Panc1 (cell line): ENCODE results near the gene GLIS1. TPM values are rescaled to one million over a fixed set of nuclear protein-coding genes. Genes with fewer than 3 reads are reported as not detected.

Experiments used
- ATAC-seq: fragments of 200-7000 bp; cut with Tn5 transposase; 2 replicates; pipeline ENCODE4 v1.9.1; 2020; ENCODE audit warnings: mild to moderate bottlenecking, moderate library complexity
- BruUV-seq: library from RNA; stranded (reverse); fragments of 400-500 nt; replicated peaks from 2 replicates; lab custom pipeline; 2021; lab: Mats Ljungman, UMichigan
- CTCF ChIA-PET: fragments of 300-600 bp; sonication (Branson Sonifier 250); formaldehyde crosslinking; loops from one replicate; lab custom pipeline; 2022; ENCODE audit warnings: antibody characterized with exemption; lab: Charles Lee
- POLR2A ChIA-PET: fragments of 300-600 bp; sonication (Branson Sonifier 250); formaldehyde crosslinking; loops from one replicate; lab custom pipeline; 2022; ENCODE audit warnings: antibody characterized with exemption; lab: Charles Lee
- DNase-seq: peaks from one replicate; pipeline ENCODE4 v3.0.0-alpha.2; 2010; ENCODE audit warnings: low read depth, low spot score
- H3K27ac ChIP-seq: 2 replicates; pipeline ENCODE4 v1.5.1; 2011; ENCODE audit warnings: mild to moderate bottlenecking, low read length, inconsistent platforms
- H3K27me3 ChIP-seq: fragments of 200-500 bp; sonication (Bioruptor generic); 2 replicates; pipeline ENCODE4 v1.6.0; 2014; ENCODE audit warnings: low read length, inconsistent platforms; ENCODE audit not compliant: control insufficient read depth, insufficient read depth
- H3K36me3 ChIP-seq: fragments of 200-500 bp; sonication (Bioruptor generic); 2 replicates; pipeline ENCODE4 v1.5.1; 2014; ENCODE audit warnings: inconsistent platforms, mild to moderate bottlenecking, low read length, moderate library complexity; ENCODE audit not compliant: control insufficient read depth, insufficient read depth
- H3K4me1 ChIP-seq: 2 replicates; pipeline ENCODE4 v1.5.1; 2011; ENCODE audit warnings: inconsistent platforms, mild to moderate bottlenecking, low read length, moderate library complexity; ENCODE audit not compliant: control insufficient read depth, insufficient read depth
- H3K4me3 ChIP-seq, 2 experiments: 2 replicates each; pipeline ENCODE4 v1.5.1; 2011 to 2012; ENCODE audit warnings: low read depth in 2 of 2, low read length in 2 of 2, mild to moderate bottlenecking in 2 of 2, inconsistent platforms in 1 of 2, moderate library complexity in 1 of 2
- H3K9me3 ChIP-seq: fragments of 200-500 bp; sonication (Bioruptor generic); 2 replicates; pipeline ENCODE4 v1.5.1; 2014; ENCODE audit warnings: low read depth, mild to moderate bottlenecking, inconsistent platforms, low read length, moderate library complexity; ENCODE audit not compliant: control insufficient read depth, insufficient read depth
- CTCF ChIP-seq: fragments of 450-650 bp; IDR thresholded peaks from 2 replicates; pipeline ENCODE4 v1.5.1; 2017; ENCODE audit warnings: mild to moderate bottlenecking
- POLR2AphosphoS5 ChIP-seq: IDR thresholded peaks from 2 replicates; pipeline ENCODE4 v1.6.1; 2012; ENCODE audit warnings: mild to moderate bottlenecking, low read depth, low read length, moderate library complexity
- REST ChIP-seq, 2 experiments: IDR thresholded peaks; 2 replicates each; pipeline ENCODE4 v1.6.1; 2011 to 2012; ENCODE audit warnings: low read depth in 2 of 2, control low read depth in 1 of 2, low read length in 1 of 2, mild to moderate bottlenecking in 1 of 2, moderate library complexity in 1 of 2; ENCODE audit not compliant: insufficient read depth in 1 of 2
- SIN3A ChIP-seq: IDR thresholded peaks from 2 replicates; pipeline ENCODE4 v1.6.1; 2012; ENCODE audit warnings: low read depth, mild to moderate bottlenecking, low read length, moderate library complexity, borderline replicate concordance; ENCODE audit not compliant: insufficient read depth
- TCF7L2 ChIP-seq: IDR thresholded peaks from 2 replicates; pipeline ENCODE4 v1.6.1; 2011; ENCODE audit warnings: mild to moderate bottlenecking, low read depth, low read length, inconsistent platforms
- in situ Hi-C: cut with HindIII; loops from 2 replicates; pipeline ENCODE4 v1.10.0; 2016; ENCODE audit warnings: low sequenced_read_pairs, low pct_unique_long_range_greater_than_20kb
- intact Hi-C: fragments of 100-400 bp; cut with micrococcal nuclease; formaldehyde crosslinking; loops from one replicate; pipeline ENCODE4 v1.10.0; 2022; ENCODE audit not compliant: unreplicated experiment
- total RNA-seq: library from RNA; stranded (reverse); gene quantifications from one replicate; pipeline ENCODE4 v1.2.1, GENCODE V29; 2021; ENCODE audit not compliant: unreplicated experiment

GLIS1 gene
- total RNA-seq, 1 experiment from 2014 or later, result 0.28 TPM

GRCh38 chr1:53625049-53625448 lies 113.9 kb downstream of the GLIS1 start:
- Histone ChIP-seq H3K9me3 (no peaks in the 10 kb centered on the region), H3K27me3 (no peaks in the 10 kb centered on the region), H3K36me3 (no peaks in the 10 kb centered on the region), H3K4me1 (no peaks in the 10 kb centered on the region), H3K4me3 (no peak overlapping the region), H3K27ac (no peak overlapping the region)
- BruUV-seq, result no TSS peak
- TF ChIP-seq REST (IDR thresholded peaks at IDR 0.05; ENCODE audit: insufficient read depth in 1 of 2, low read depth in 2 of 2, low read length in 1 of 2) (no peak), SIN3A (no peak)
- DNase-seq (no peak), ATAC-seq (no peak)
- intact Hi-C loops (no loop called here), in situ Hi-C loops (no loop called here)
- ChIA-PET CTCF (no interaction called here), POLR2A (no interaction called here)

GRCh38 chr1:53622531-53622930 lies 116.4 kb downstream of the GLIS1 start:
- Histone ChIP-seq H3K36me3 (no peaks in the 10 kb centered on the region), H3K27ac (no peak overlapping the region), H3K4me1 (no peaks in the 10 kb centered on the region), H3K27me3 (no peaks in the 10 kb centered on the region), H3K4me3 (no peak overlapping the region), H3K9me3 (no peaks in the 10 kb centered on the region)
- no TSS peak for BruUV-seq
- intact Hi-C loops (no loop called here), in situ Hi-C loops (no loop called here)
- ATAC-seq, result no peak
- POLR2A ChIA-PET, result no interaction called here
- CTCF ChIA-PET, result no interaction called here
- no peak for TF ChIP-seq TCF7L2
- TF ChIP-seq SIN3A, result no peak
- TF ChIP-seq REST (IDR thresholded peaks at IDR 0.05; ENCODE audit: insufficient read depth in 1 of 2, low read depth in 2 of 2, low read length in 1 of 2), result no peak
- no peak for TF ChIP-seq POLR2AphosphoS5
- no peak for TF ChIP-seq CTCF
- no peak for DNase-seq
